Gastrocnemius medialis (tissue), 4 donors: ENCODE measurements around the gene CEBPG. TPM values are rescaled to one million over a fixed set of nuclear protein-coding genes. Genes with fewer than 3 reads are reported as not detected.

Source experiments
- ATAC-seq, 2 donors: fragments of 150-250 bp; one replicate each; pipeline ENCODE4 v1.9.1; 2016
- DNase-seq, 2 donors: peaks; one replicate each; pipeline ENCODE4 v3.0.0-alpha.2; 2019
- H3K27ac ChIP-seq, 4 donors: fragments of 200-600 bp; sonication (generic); 1 replicate in 1 of 4; 2 replicates in 3 of 4; pipeline ENCODE4 v1.5.1; 2016 to 2018; ENCODE audit warnings: mild to moderate bottlenecking in 2 of 4, moderate library complexity in 1 of 4
- H3K27me3 ChIP-seq, 3 donors: fragments of 200-600 bp; sonication (generic) in 2 of 3; 1 replicate in 1 of 3; 2 replicates in 2 of 3; pipeline versions ENCODE4 v1.5.1 to v1.6.0; 2016 to 2019; ENCODE audit warnings: mild to moderate bottlenecking in 1 of 3, moderate library complexity in 1 of 3
- H3K36me3 ChIP-seq, 2 donors: fragments of 200-600 bp; sonication (generic) in 1 of 2; one replicate each; pipeline ENCODE4 v1.5.1; 2017 to 2018
- H3K4me1 ChIP-seq, 2 donors: fragments of 200-600 bp; sonication (generic) in 1 of 2; one replicate each; pipeline ENCODE4 v1.5.1; 2016 to 2017; ENCODE audit warnings: mild to moderate bottlenecking in 2 of 2
- H3K4me3 ChIP-seq, 4 donors: fragments of 200-600 bp; sonication (generic) in 3 of 4; 1 replicate in 1 of 4; 2 replicates in 3 of 4; pipeline ENCODE4 v1.5.1; 2016 to 2019; ENCODE audit warnings: mild to moderate bottlenecking in 2 of 4
- H3K9me3 ChIP-seq, 3 donors: fragments of 200-600 bp; sonication (generic) in 2 of 3; 1 replicate in 1 of 3; 2 replicates in 2 of 3; pipeline ENCODE4 v1.5.1; 2016 to 2019
- POLR2A ChIP-seq, 2 donors: fragments of 450-650 bp; IDR thresholded peaks; one replicate each; pipeline ENCODE4 v1.6.1; 2017; ENCODE audit warnings: antibody characterized with exemption in 2 of 2, mild to moderate bottlenecking in 2 of 2, moderate library complexity in 2 of 2
- in situ Hi-C, 4 donors: fragments of 200-750 bp; cut with MboI; loops; one replicate each; pipeline versions ENCODE4 v1.15.0 to v1.8.0; 2017; ENCODE audit warnings: low sequenced_read_pairs in 4 of 4
- intact Hi-C: fragments of 100-400 bp; cut with DNase I; formaldehyde crosslinking; loops from one replicate; pipeline ENCODE4 v1.15.1; 2023; ENCODE audit warnings: low total_unique reads
- total RNA-seq, 4 donors: library from RNA; depleted of rRNA; stranded (reverse); fragments of >200 nt; gene quantifications; one replicate each; pipeline versions ENCODE4 v1.1.0 to v1.2.3, GENCODE V29; 2016
- TF ChIP-seq, protein P1 (sequence below), 5 experiments: fragments of 450-650 bp in 3 of 5; fragments of 200-600 bp in 2 of 5; sonication (generic) in 2 of 5; IDR thresholded peaks in 4 of 5; conservative IDR thresholded peaks in 1 of 5; 1 replicate in 4 of 5; 2 replicates in 1 of 5; pipeline ENCODE4 v1.5.1; 2016 to 2019; ENCODE audit warnings: antibody characterized with exemption in 5 of 5, mild to moderate bottlenecking in 3 of 5, moderate library complexity in 3 of 5

Gene CEBPG
- total RNA-seq, 4 donors from 2014 or later = 44.2 to 50.1 (median 46.1) TPM

DNA sequence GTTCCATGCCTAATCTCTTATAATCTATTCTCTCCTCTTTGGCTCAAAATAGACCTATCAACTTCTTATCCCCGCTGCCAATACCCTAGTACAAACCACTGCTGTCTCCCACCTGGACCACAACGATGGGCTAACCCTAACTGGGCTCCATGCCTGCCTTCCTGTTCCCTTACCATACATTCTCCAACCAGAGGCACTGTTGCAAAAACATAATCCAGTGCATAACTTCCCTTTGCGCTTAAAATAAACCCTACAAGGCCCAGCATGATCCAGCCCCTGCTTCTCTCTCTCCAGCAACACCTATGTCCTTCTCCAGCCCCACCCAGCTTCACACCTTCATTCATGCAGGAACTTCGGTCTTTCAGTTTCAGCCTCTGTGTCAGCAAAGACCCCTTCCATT is 43.8 kb upstream of the CEBPG start:
- peak overlapping the region in 2 of 4 donors; percentile 27 to 44 for H3K27ac ChIP-seq
- in situ Hi-C loops = no loop called here
- H3K4me3 ChIP-seq = no peak overlapping the region
- ATAC-seq = no peak
- H3K36me3 ChIP-seq = no peaks in the 10 kb centered on the region
- H3K9me3 ChIP-seq = no peaks in the 10 kb centered on the region
- no peak for DNase-seq
- H3K4me1 ChIP-seq = peaks cover 12 to 27% of the 10 kb centered on the region in 2 donors
- H3K27me3 ChIP-seq = no peaks in the 10 kb centered on the region
- TF ChIP-seq POLR2A (IDR thresholded peaks at IDR 0.05) = no peak
- TF ChIP-seq, protein P1, sequence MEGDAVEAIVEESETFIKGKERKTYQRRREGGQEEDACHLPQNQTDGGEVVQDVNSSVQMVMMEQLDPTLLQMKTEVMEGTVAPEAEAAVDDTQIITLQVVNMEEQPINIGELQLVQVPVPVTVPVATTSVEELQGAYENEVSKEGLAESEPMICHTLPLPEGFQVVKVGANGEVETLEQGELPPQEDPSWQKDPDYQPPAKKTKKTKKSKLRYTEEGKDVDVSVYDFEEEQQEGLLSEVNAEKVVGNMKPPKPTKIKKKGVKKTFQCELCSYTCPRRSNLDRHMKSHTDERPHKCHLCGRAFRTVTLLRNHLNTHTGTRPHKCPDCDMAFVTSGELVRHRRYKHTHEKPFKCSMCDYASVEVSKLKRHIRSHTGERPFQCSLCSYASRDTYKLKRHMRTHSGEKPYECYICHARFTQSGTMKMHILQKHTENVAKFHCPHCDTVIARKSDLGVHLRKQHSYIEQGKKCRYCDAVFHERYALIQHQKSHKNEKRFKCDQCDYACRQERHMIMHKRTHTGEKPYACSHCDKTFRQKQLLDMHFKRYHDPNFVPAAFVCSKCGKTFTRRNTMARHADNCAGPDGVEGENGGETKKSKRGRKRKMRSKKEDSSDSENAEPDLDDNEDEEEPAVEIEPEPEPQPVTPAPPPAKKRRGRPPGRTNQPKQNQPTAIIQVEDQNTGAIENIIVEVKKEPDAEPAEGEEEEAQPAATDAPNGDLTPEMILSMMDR (IDR thresholded peaks at IDR 0.05 in 4 of 5, conservative IDR thresholded peaks at IDR 0.05 in 1 of 5) = no peak
- intact Hi-C loops = loop anchor here (5.0 kb wide), 1 partner anchor 58 kb away; no protein-coding TSS in a partner anchor

- H3K36me3 ChIP-seq = no peaks in the 10 kb centered on the region
- ATAC-seq (no peak), DNase-seq (no peak)
- TF ChIP-seq, protein P1 (IDR thresholded peaks at IDR 0.05 in 4 of 5, conservative IDR thresholded peaks at IDR 0.05 in 1 of 5) = no peak
- TF ChIP-seq POLR2A (IDR thresholded peaks at IDR 0.05) = no peak
- intact Hi-C loops = no loop called here
- H3K27me3 ChIP-seq = no peaks in the 10 kb centered on the region
- H3K4me3 ChIP-seq = no peak overlapping the region
- no peaks in the 10 kb centered on the region for H3K9me3 ChIP-seq
- H3K27ac ChIP-seq = no peak overlapping the region
- in situ Hi-C loops = no loop called here
- peaks cover 0 to 13% of the 10 kb centered on the region in 2 donors for H3K4me1 ChIP-seq
These were observed 41.3 kb upstream of the CEBPG start for GRCh38 chr19:33332248-33332647.

GRCh38 chr19:33333151-33333550 is 40.4 kb upstream of the CEBPG start:
- Histone ChIP-seq H3K27me3 (no peaks in the 10 kb centered on the region), H3K4me1 (peaks cover 0 to 12% of the 10 kb centered on the region in 2 donors), H3K27ac (no peak overlapping the region), H3K4me3 (no peak overlapping the region), H3K36me3 (no peaks in the 10 kb centered on the region), H3K9me3 (no peaks in the 10 kb centered on the region)
- TF ChIP-seq POLR2A (IDR thresholded peaks at IDR 0.05) = no peak
- TF ChIP-seq, protein P1 (IDR thresholded peaks at IDR 0.05 in 4 of 5, conservative IDR thresholded peaks at IDR 0.05 in 1 of 5) = no peak
- in situ Hi-C loops = no loop called here
- ATAC-seq = no peak
- intact Hi-C loops = no loop called here
- DNase-seq = no peak

DNA sequence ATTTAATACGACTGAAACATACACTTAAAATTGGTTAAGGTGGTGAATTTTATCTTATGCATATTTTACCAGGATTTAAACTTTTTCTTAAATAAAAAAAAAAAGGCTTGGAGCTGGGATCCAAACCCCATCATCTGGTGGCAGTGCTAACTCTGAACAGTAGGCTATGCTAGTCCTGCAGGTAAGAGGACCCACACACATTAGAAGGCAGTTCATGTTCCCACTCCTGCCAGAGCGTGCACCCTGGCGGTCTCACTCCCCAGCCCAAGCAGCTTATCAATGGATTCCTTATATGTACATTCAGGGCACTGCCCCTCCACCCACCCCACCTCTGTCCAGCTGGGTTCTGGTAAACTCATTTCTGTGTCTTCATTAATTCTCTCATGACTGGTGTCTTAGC is 39.9 kb upstream of the CEBPG start:
- DNase-seq (no peak), ATAC-seq (no peak)
- no peak for TF ChIP-seq POLR2A (IDR thresholded peaks at IDR 0.05)
- TF ChIP-seq, protein P1 (IDR thresholded peaks at IDR 0.05 in 4 of 5, conservative IDR thresholded peaks at IDR 0.05 in 1 of 5) = peak in 1 of 5 experiments; percentile 23
- H3K4me3 ChIP-seq = no peak overlapping the region
- no peaks in the 10 kb centered on the region for H3K36me3 ChIP-seq
- no peaks in the 10 kb centered on the region for H3K27me3 ChIP-seq
- H3K9me3 ChIP-seq = no peaks in the 10 kb centered on the region
- intact Hi-C loops (no loop called here), in situ Hi-C loops (no loop called here)
- peaks cover 0 to 12% of the 10 kb centered on the region in 2 donors for H3K4me1 ChIP-seq
- H3K27ac ChIP-seq = no peak overlapping the region

- no peak for ATAC-seq
- Histone ChIP-seq H3K27ac (no peak overlapping the region), H3K9me3 (no peaks in the 10 kb centered on the region), H3K27me3 (no peaks in the 10 kb centered on the region), H3K4me1 (peaks cover 0 to 12% of the 10 kb centered on the region in 2 donors), H3K4me3 (no peak overlapping the region), H3K36me3 (no peaks in the 10 kb centered on the region)
- no peak for DNase-seq
- in situ Hi-C loops (no loop called here), intact Hi-C loops (no loop called here)
- TF ChIP-seq POLR2A (IDR thresholded peaks at IDR 0.05) = no peak
These were observed 39.2 kb upstream of the CEBPG start for GRCh38 chr19:33334271-33334670.
